NB4 (cell line): Measurements from ENCODE around the gene CATSPERB.

Source experiments
- CTCF ChIP-seq: IDR thresholded peaks from one replicate; pipeline ENCODE4 v1.5.1; 2012; ENCODE audit warnings: low read depth, low read length
- POLR2A ChIP-seq: IDR thresholded peaks from 2 replicates; pipeline ENCODE4 v1.6.1; 2011; ENCODE audit warnings: mild to moderate bottlenecking; ENCODE audit not compliant: insufficient read length; ENCODE audit errors: extremely low read depth

DNA sequence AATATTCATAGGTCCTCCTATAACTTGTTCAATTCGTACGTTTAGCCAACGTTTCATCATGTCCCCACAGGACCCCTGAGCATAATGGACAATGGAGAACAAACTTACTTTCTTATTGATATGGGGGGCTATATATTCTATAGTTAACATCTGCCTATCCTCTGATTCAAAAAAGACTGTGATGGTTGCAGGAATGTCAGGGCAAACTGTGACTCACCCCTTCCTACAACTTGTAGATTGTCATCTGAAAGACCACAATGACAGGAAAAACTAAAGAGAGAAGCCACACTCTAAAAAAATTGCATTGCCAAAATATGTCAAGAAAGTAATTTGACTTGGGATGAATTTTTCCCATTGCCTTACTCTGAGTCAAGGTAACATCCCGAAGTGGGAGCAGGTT is 50.8 kb downstream of the CATSPERB start:
- TF ChIP-seq POLR2A: no peak
- TF ChIP-seq CTCF: no peak
